GM12875 (cell line): ENCODE measurements around the gene GPR55.

Source experiments
- H3K4me3 ChIP-seq: one replicate; pipeline ENCODE4 v1.5.1; 2011; ENCODE audit warnings: low read depth, low read length, control low read depth
- CTCF ChIP-seq: IDR thresholded peaks from 2 replicates; pipeline ENCODE4 v1.5.1; 2011; ENCODE audit warnings: low read depth, mild to moderate bottlenecking, control low read depth, inconsistent platforms, low read length, moderate library complexity, borderline replicate concordance; ENCODE audit not compliant: insufficient read depth

GPR55 gene

GRCh38 chr2:230877759-230878598 is 47.1 kb downstream of the GPR55 start:
- H3K4me3 ChIP-seq = no peak overlapping the region
- no peak for TF ChIP-seq CTCF

DNA sequence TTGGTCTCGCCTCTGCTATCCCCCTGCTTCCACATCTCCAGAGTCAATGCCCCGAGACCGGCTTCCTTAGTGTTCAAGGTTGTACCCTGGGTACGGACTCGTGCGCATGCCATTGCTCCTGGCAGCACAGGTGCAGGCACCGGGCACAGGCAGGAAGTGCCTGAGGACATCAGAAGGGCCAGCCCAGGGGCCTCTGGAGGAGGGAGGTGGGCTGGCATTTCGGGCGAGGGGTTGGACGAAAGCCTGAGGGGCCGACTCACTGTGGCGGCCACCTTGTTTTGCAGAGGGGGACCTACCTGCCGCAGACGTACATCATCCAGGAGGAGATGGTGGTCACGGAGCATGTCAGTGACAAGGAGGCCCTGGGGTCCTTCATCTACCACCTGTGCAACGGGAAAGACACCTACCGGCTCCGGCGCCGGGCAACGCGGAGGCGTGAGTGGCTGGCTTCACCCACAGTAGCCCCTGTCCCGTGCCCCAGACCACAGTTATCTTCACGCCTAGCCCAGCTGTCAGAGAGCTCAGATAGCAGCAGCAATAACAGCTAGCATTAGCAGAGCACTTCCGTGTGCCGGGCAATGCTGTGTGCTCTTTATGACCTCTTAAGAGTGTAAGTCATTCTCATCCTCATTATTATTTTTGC is 47.8 kb downstream of the GPR55 start:
- H3K4me3 ChIP-seq = no peak overlapping the region
- TF ChIP-seq CTCF = no peak

DNA sequence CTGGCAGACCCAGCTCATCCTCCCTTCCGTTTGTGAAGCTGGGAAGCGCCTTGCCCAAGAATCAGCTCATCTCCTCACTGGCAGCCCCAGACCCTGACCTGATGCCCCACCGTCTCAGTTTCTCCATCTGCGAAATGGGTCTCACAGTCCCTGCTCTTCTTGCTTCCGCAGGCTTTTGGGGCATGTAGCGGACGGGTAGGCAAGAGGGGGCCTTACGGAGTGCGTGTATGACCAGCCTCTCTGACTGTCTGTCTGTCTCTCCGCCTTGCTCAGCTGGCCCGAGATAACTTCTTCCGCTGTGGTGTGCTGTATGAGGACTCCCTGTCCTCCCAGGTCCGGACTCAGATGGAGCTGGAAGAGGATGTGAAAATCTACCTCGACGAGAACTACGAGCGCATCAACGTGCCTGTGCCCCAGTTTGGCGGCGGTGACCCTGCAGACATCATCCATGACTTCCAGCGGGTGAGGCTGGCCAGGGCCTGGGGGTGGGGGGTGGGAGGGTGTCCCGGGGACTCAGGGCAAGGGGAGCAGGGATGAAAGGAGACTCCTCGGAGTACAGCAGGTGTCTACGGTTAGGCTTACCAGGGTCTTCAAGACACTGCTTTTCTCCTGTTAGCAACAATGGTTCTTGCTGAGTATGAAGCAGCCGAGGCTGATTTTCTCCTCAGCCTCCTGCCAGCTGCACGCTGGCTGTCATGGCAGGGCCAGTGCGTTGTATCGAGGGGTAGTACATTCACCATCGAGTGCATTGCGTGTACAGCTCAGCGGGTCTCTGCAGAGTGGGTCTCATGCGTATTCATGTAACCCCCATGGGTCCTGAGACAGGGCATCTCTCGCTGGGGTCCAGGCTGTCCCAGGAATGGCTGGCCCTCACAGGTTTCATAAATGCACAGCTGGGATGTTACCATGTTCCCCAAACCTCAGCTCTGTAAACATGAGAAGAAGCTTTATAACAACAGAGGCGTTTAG is 49.4 kb downstream of the GPR55 start:
- no peak overlapping the region for H3K4me3 ChIP-seq
- TF ChIP-seq CTCF = no peak

DNA sequence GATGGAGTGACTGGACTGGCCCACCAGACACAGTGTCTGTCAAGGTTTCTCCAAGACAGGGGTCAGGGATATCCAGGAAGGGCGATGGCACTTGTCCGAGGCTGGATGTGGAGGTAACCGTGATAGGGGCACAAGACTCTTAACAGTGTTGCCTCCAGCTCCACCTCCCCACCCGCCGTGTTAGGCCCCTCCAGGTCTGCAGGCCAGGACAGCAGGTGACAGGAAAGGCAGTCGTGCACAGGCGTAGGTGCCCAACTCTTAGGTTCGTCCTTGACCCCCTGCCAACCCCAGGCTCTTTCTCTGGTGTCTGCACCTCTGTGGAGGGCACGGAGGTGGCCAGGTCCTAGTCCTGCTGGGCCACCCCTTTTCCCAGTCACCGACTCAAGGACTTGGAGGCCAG is 50.2 kb downstream of the GPR55 start:
- H3K4me3 ChIP-seq = no peak overlapping the region
- TF ChIP-seq CTCF = no peak

DNA sequence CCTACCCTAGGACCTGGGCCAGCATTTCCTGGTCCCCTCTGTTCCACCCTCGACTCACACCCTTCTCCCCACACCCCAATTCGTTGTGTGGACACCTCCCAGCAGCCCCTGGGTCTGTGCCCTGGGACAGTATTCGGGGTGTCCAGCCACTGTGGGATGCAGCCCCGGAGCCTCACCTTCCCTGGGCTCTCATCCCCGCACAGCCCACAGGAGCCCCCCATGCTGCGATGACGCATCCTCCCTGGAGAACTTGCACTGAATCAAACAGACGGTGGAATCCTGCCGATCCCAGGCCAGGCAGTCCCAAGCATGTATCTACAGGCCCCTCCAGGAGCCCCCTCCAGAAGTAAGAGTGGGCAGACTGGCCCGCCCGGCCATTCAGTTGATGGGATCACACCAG is 50.6 kb downstream of the GPR55 start:
- TF ChIP-seq CTCF = no peak
- H3K4me3 ChIP-seq = no peak overlapping the region

GRCh38 chr2:230873661-230874401 is 51.2 kb downstream of the GPR55 start:
- TF ChIP-seq CTCF = 0 out of 2 replicates have a peak, but pooled peaks have one; percentile 1

More at GRCh38 chr2:230873661-230874401, 51.2 kb downstream of the GPR55 start:
- H3K4me3 ChIP-seq = peak overlapping the region; percentile 34
